Muscle layer of duodenum (tissue), 2 donors: Measurements from ENCODE around the gene SELENOT.

ENCODE experiments used
- H3K27ac ChIP-seq: one replicate; pipeline ENCODE4 v1.7.0; 2013; ENCODE audit warnings: mild to moderate bottlenecking, low read length
- H3K27me3 ChIP-seq: one replicate; pipeline ENCODE4 v1.7.0; 2013; ENCODE audit warnings: low read depth, mild to moderate bottlenecking, control low read depth, low read length
- H3K36me3 ChIP-seq, 2 donors: one replicate each; pipeline ENCODE4 v1.7.0; 2013; ENCODE audit warnings: low read length in 2 of 2, control low read depth in 1 of 2, mild to moderate bottlenecking in 1 of 2; ENCODE audit not compliant: insufficient read depth in 2 of 2, control insufficient read depth in 1 of 2
- H3K4me1 ChIP-seq, 2 donors: one replicate each; pipeline ENCODE4 v1.7.0; 2013; ENCODE audit warnings: low read length in 2 of 2, mild to moderate bottlenecking in 2 of 2, control low read depth in 1 of 2, moderate library complexity in 1 of 2; ENCODE audit not compliant: insufficient read depth in 2 of 2, control insufficient read depth in 1 of 2
- H3K4me3 ChIP-seq, 2 donors: one replicate each; pipeline ENCODE4 v1.7.0; 2013; ENCODE audit warnings: low read length in 2 of 2, low read depth in 1 of 2, mild to moderate bottlenecking in 1 of 2
- H3K9me3 ChIP-seq, 2 donors: one replicate each; pipeline ENCODE4 v1.7.0; 2013; ENCODE audit warnings: low read length in 2 of 2, control low read depth in 1 of 2, mild to moderate bottlenecking in 1 of 2; ENCODE audit not compliant: control insufficient read depth in 1 of 2
- donor health status: healthy.

The SELENOT gene

DNA sequence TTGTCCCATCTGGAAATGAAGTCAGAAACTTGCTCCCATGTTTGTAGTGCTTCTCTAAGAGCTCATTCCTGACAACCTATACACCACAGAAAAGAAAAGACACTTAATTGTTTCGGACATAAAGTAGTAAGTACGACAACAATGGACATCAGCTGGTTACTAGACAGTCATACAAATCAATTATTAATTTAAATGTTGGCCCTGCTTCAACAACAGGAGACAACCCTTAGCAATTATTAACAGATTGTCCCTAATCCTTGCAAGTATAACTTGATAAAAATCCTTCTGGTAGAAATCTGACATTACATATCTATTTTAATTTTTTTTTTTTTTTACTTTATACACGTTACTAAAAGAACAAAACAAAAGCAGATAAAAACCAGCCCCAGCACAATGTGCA is 70.8 kb downstream of the SELENOT start:
- no peaks in the 10 kb centered on the region for H3K27me3 ChIP-seq

DNA sequence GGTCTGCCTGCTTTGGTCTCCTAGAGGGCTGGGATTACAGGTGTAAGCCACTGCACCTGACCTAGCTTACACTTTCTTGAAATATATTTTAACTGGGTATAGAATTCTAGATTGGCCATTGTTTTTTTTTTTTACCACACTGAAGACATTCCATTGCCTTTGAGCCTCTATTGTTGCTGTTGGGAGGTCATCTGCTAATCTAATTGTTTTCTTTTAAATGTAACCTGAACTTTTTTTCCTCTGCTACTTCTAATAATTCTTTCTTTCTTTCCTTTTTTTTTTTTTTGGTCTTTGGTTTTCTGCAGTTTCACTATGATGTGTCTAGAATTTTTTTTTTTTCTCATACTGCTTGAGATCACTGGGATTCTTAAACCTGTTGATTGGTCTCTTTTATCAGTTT is 72.5 kb downstream of the SELENOT start:
- Histone ChIP-seq H3K9me3 (peaks cover 4 to 10% of the 10 kb centered on the region in 2 donors), H3K4me3 (no peak overlapping the region), H3K4me1 (no peaks in the 10 kb centered on the region), H3K27ac (no peak overlapping the region), H3K36me3 (no peaks in the 10 kb centered on the region), H3K27me3 (no peaks in the 10 kb centered on the region)

More for the DNA sequence above, 70.8 kb downstream of the SELENOT start:
- H3K4me1 ChIP-seq = no peaks in the 10 kb centered on the region
- H3K9me3 ChIP-seq = peaks cover 4 to 10% of the 10 kb centered on the region in 2 donors
- H3K27ac ChIP-seq = no peak overlapping the region
- H3K4me3 ChIP-seq = no peak overlapping the region
- H3K36me3 ChIP-seq = no peaks in the 10 kb centered on the region
